ENCODE data around the gene KCNV2.
"Not testable (repeated sequence)": the region's sequence is repeated elsewhere in the genome, so short reads cannot be mapped to it uniquely, and the experiment has no call there.

KCNV2 gene

GRCh38 chr9:2717385-2717784 lies at the start of gene KCNV2:
Gene KCNV2 (plus strand): TSS chr9:2717510. CDS start chr9:2717740, 230 bp downstream.
- DNase-seq (ENCODE audit: low spot score) = no peak

DNA sequence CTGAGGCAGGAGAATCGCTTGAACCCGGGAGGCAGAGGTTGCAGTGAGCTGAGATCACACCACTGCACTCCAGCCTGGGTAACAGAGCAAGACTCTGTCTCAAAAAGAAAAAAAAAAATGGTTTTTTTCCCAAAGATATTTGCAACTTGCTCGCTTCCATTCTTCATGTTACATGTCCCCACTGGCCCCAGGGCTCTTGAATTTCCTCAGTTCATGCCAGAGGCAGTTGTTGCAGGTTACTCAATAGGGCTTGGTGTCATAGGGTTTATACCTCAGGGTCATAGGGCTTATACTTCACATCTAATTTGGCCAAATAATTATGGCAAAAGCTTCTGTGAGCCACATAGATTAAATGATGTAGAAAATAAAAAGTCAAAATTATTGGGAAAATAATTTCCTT lies 44.1 kb upstream of the KCNV2 start:
- DNase-seq (ENCODE audit: low spot score) = no peak

- DNase-seq (ENCODE audit: low spot score) = no peak
These were observed 43.0 kb upstream of the KCNV2 start for GRCh38 chr9:2674141-2674824.

GRCh38 chr9:2675834-2676233 lies 41.5 kb upstream of the KCNV2 start:
- DNase-seq (ENCODE audit: low spot score) = no peak

DNA sequence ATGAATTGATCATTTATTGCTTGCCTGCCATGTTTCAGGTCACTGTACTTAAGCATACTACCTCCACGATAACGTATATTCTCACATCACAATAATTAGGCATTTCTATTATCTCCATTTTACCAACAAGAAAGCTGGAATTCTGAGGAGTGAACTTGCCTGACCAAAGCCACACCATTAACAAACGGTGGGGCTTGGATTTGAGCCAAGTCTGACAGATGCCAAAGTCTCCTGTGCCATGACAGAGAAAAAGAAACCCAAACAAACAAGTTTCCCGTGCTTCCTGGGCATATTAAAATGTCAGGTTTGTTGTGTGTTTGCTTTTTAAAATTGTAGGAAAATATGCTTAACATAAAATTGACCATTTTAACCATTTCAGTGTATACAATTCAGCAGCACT lies 40.8 kb upstream of the KCNV2 start:
- DNase-seq (ENCODE audit: low spot score) = no peak

DNA sequence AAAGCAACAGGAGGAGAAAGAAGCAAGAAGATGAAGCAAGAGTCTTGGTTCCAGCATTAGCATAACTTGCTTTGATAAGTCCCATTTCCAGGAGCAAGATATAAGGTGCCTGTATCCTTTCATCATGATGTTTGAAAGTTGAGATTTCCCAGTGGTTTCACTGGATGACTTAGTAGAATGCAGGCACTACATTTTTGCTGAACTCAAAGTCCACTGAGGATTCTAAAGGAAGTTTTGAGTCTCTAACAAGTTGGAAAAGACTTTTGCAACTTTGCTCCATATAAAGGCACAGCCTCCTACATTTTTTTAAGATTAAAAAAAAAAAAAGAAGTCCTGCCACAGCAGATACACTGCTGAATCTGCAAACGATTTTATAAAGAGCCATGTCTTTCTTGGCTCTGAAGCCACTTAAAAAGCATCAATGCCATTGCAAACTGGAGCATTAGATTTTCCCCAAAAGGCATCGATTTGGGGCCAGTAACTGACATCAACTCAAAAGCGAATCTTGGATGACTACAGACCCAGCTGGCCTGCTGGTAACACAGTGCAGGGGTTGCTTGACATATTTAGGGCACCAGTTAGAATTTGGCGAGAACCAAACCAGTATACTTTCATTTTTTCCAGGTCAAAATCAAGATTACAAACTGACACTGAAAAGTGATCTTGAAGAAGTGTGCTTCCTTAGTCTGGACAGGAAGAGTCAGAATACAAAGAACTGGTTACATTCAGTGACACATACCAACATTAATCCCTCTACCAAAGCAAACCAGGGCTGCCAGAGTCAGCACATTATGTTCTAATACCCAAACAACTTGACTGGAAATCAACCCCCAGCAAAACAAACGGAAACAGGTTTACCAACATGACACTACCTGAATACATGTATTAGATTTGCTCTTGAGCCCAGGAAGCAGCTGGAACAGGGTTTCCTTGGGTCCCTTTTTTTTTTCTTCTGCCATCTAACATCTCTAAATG lies 39.1 kb upstream of the KCNV2 start:
- no peak for DNase-seq (ENCODE audit: low spot score)

DNA sequence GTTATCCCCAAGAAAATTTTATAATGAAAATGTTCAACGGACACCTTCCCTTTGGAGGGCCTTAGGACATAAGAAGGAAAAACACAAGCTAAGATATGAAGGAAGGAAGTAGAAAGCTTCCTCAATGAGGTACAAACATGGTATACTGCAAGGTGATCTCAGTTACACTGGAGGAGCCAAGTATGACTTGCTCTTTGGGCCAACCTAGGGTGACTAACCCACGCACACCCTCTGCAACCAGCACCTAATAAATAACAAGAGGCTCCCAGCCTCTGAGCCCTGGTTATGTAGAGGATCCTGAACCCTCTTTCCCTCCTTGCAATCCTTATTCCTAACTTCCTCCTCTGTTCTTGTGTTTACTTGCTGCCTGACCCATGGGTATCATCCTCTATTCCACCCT lies 38.3 kb upstream of the KCNV2 start:
- no peak for DNase-seq (ENCODE audit: low spot score)

- no peak for DNase-seq (ENCODE audit: low spot score)
These were observed 35.3 kb upstream of the KCNV2 start for GRCh38 chr9:2681981-2682380.

GRCh38 chr9:2686911-2687310 lies 30.4 kb upstream of the KCNV2 start:
- DNase-seq (ENCODE audit: low spot score) = no peak

GRCh38 chr9:2688636-2689035 lies 28.7 kb upstream of the KCNV2 start:
- no peak for DNase-seq (ENCODE audit: low spot score)

- DNase-seq (ENCODE audit: low spot score) = no peak
These were observed 26.1 kb upstream of the KCNV2 start for GRCh38 chr9:2691212-2691611.

GRCh38 chr9:2691626-2692025 lies 25.7 kb upstream of the KCNV2 start:
- DNase-seq (ENCODE audit: low spot score) = no peak

DNA sequence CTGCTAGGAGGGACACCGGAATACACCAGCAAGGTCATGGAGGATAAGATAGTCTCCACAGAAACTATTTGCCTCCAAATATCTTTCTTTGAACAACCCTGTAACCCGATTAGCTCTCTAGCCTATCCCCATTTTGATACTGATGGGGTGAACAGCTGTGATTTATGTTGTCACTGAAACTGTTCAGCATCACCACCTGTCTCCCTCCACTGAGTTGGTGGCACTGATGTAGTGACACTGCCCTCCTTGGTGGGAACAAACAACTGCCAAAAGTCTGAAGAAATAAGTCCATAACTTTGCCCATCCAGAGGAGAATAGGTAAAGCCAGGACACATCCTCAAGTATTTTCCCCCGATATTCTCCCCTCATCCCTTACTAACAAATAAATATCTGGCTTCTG lies 24.3 kb upstream of the KCNV2 start:
- no peak for DNase-seq (ENCODE audit: low spot score)

- no peak for DNase-seq (ENCODE audit: low spot score)
These were observed 19.8 kb upstream of the KCNV2 start for GRCh38 chr9:2697492-2697891.

DNA sequence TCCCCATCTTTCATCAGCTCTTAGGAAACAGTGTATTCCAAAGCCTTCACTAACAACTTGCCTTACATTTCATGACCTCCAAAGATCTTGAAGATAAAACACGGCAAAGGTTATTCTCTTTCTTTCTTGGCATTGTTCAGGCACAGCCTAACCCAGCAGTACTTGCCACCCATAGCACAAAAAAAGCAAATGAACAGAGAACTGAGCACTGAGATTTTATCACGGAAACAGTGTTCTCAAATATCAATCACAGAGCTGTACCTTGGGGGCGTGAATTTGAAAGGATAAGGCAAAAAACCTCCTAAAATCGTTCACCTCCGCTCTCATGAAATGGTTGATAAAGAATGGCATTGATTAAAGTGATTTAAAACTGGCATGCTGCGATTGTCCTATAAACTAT lies 16.9 kb upstream of the KCNV2 start:
- DNase-seq (ENCODE audit: low spot score) = no peak

DNA sequence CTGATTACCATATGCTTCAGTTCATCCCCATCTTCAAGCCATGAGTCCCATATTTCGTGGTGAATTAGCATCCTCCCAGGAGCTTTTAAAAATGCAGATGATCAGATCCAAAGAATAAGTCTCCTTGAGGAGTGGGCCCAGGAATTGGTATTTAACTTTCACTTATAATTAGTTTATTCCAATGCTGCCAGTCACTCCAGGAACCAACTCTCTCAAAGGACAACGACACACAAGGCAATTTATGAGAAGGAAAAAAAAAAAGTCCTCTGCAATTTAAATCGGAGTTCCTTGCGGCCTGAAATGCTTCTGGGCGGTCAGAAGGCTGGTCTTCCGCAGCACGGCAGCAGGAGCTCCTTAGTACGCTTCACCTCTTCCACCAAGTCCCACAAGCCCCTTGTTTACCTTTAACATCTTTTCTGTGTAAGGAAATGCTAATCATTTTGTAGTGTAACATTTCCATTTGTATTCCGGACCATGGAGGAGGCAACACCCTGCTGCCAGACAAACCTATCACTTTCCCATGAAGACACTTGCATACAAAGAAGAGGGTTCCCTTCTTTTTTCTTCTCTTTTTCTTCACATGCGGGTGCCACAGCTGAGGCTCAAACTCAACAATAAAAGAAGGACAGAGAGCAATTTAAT lies 16.3 kb upstream of the KCNV2 start:
- DNase-seq (ENCODE audit: low spot score) = no peak

GRCh38 chr9:2704504-2704903 lies 12.8 kb upstream of the KCNV2 start:
- no peak for DNase-seq (ENCODE audit: low spot score)

- not testable (repeated sequence) for DNase-seq (ENCODE audit: low spot score)
These were observed 10.1 kb upstream of the KCNV2 start for GRCh38 chr9:2707256-2707655.

DNA sequence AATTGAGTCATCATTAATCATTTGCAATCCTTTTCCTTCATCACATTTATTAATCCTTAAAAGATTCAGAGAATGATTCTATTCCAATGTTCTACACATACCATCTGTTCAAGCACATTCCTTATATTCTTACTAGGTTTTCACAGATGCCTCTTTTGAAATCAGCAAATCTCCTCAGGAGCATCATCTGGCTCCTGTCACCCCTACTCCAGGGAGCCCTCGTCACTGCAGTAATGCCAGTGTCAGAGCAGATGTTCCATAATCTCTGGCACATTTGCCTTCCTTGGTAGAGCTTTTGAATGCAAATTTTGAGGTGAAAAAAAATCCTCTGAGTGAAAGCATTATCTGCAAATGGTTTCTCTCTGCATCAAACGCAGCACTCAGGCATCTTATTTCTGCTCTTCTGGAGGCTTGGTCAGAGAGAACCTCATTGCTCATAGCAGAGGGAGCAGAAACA lies 7.6 kb upstream of the KCNV2 start:
- no peak for DNase-seq (ENCODE audit: low spot score)

DNA sequence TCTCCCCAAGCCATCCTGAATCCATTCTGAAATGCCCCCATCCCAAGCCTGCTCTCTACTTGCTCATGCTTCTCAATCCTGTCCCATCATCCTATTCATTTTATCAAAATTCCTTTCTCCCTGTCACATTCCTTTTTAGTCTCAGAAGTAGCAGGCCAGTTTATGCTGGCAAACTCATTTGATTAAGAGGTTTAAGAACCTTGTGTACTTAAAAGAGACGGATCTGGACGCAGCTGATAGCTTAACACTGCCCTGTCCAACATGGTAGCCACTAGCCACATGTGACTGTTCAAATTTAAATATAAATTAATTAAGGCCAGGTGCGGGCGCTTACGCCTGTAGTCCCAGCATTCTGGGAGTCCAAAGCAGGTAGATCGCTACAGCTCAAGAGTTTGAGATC lies 5.6 kb upstream of the KCNV2 start:
- no peak for DNase-seq (ENCODE audit: low spot score)

DNA sequence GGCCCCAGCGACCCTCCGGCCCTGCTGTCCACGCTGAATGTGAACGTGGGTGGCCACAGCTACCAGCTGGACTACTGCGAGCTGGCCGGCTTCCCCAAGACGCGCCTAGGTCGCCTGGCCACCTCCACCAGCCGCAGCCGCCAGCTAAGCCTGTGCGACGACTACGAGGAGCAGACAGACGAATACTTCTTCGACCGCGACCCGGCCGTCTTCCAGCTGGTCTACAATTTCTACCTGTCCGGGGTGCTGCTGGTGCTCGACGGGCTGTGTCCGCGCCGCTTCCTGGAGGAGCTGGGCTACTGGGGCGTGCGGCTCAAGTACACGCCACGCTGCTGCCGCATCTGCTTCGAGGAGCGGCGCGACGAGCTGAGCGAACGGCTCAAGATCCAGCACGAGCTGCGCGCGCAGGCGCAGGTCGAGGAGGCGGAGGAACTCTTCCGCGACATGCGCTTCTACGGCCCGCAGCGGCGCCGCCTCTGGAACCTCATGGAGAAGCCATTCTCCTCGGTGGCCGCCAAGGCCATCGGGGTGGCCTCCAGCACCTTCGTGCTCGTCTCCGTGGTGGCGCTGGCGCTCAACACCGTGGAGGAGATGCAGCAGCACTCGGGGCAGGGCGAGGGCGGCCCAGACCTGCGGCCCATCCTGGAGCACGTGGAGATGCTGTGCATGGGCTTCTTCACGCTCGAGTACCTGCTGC lies 839 bp downstream of the KCNV2 start:
- no peak for DNase-seq (ENCODE audit: low spot score)

DNA sequence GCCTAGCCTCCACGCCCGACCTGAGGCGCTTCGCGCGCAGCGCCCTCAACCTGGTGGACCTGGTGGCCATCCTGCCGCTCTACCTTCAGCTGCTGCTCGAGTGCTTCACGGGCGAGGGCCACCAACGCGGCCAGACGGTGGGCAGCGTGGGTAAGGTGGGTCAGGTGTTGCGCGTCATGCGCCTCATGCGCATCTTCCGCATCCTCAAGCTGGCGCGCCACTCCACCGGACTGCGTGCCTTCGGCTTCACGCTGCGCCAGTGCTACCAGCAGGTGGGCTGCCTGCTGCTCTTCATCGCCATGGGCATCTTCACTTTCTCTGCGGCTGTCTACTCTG lies 1.4 kb downstream of the KCNV2 start:
- no peak for DNase-seq (ENCODE audit: low spot score)

All from CD4-positive, alpha-beta T cell treated with Interleukin-2 at 100 ng/mL for 4 hours (primary cell).